Tibial nerve (tissue), 3 donors: ENCODE measurements around the gene VPS26A.

Source experiments
- CTCF ChIP-seq, 5 experiments: fragments of 200-600 bp in 3 of 5; fragments of 450-650 bp in 2 of 5; sonication (generic) in 3 of 5; IDR thresholded peaks; one replicate each; pipeline ENCODE4 v1.5.1; 2016 to 2019; ENCODE audit warnings: antibody characterized with exemption in 5 of 5, mild to moderate bottlenecking in 3 of 5, moderate library complexity in 2 of 5
- POLR2A ChIP-seq, 2 donors: fragments of 450-650 bp; IDR thresholded peaks; one replicate each; pipeline ENCODE4 v1.6.1; 2017; ENCODE audit warnings: antibody characterized with exemption in 2 of 2, mild to moderate bottlenecking in 2 of 2, moderate library complexity in 2 of 2

- TF ChIP-seq CTCF (IDR thresholded peaks at IDR 0.05) (no peak), POLR2A (IDR thresholded peaks at IDR 0.05) (no peak)
Observed at GRCh38 chr10:69088471-69088769, 35.6 kb upstream of the VPS26A start.
